ENCODE data around the gene OGFOD3. TPM values are rescaled to one million over a fixed set of nuclear protein-coding genes. Genes with fewer than 3 reads are reported as not detected.
A peak's percentile ranks its signal among the peaks of the same experiment; 100 is the strongest.

Gene OGFOD3
- total RNA-seq, 2 donors from 2014 or later = 23.3 to 40.8 TPM

GRCh38 chr17:82372249-82373071 is 45.9 kb downstream of the OGFOD3 start:
- Histone ChIP-seq H3K4me3 (no peak overlapping the region), H3K36me3 (no peaks in the 10 kb centered on the region), H3K27ac (no peak overlapping the region), H3K27me3 (peaks cover 66% of the 10 kb centered on the region), H3K4me1 (peaks cover 6% of the 10 kb centered on the region), H3K9me3 (no peaks in the 10 kb centered on the region), H3K9ac (ENCODE audit: low read depth in 2 of 2, low read length in 2 of 2) (peak overlapping the region in 1 of 2 donors; percentile 3)
- intact Hi-C loops (cut with DNase I) = no loop called here
- TF ChIP-seq CTCF (IDR thresholded peaks at IDR 0.05) = no peak
- DNase-seq = no peak

- Histone ChIP-seq H3K9me3 (no peaks in the 10 kb centered on the region), H3K27me3 (peaks cover 66% of the 10 kb centered on the region), H3K36me3 (no peaks in the 10 kb centered on the region), H3K4me3 (peak within 1 kb of the TSS; percentile 1), H3K27ac (no peak within 1 kb of the TSS), H3K9ac (ENCODE audit: low read depth in 2 of 2, low read length in 2 of 2) (peak within 1 kb of the TSS in 1 of 2 donors; percentile 14), H3K4me1 (peaks cover 6% of the 10 kb centered on the region)
- no peak for DNase-seq
- intact Hi-C loops (cut with DNase I) = no loop called here
- no peak for TF ChIP-seq CTCF (IDR thresholded peaks at IDR 0.05)
Measured at GRCh38 chr17:82371333-82372248, 46.8 kb downstream of the OGFOD3 start, which contains the start of gene UTS2R. UTS2R (plus strand) TSS chr17:82371765; CDS start chr17:82374325, 2,560 bp downstream.

GRCh38 chr17:82370471-82371332 is 47.7 kb downstream of the OGFOD3 start:
- no peak for DNase-seq
- H3K27me3 ChIP-seq = peaks cover 62% of the 10 kb centered on the region
- no peak for TF ChIP-seq CTCF (IDR thresholded peaks at IDR 0.05)
- no peak overlapping the region for H3K27ac ChIP-seq
- intact Hi-C loops (cut with DNase I) = no loop called here
- H3K9me3 ChIP-seq = no peaks in the 10 kb centered on the region
- H3K4me1 ChIP-seq = peaks cover 6% of the 10 kb centered on the region
- H3K9ac ChIP-seq (ENCODE audit: low read depth in 2 of 2, low read length in 2 of 2) = peak overlapping the region in 1 of 2 donors; percentile 14
- no peaks in the 10 kb centered on the region for H3K36me3 ChIP-seq
- H3K4me3 ChIP-seq = peak overlapping the region; percentile 1

GRCh38 chr17:82369211-82369610 is 49.2 kb downstream of the OGFOD3 start:
- no peaks in the 10 kb centered on the region for H3K36me3 ChIP-seq
- intact Hi-C loops (cut with DNase I) = no loop called here
- no peak for DNase-seq
- peaks cover 6% of the 10 kb centered on the region for H3K4me1 ChIP-seq
- H3K9me3 ChIP-seq = no peaks in the 10 kb centered on the region
- TF ChIP-seq CTCF (IDR thresholded peaks at IDR 0.05) = no peak
- peaks cover 47% of the 10 kb centered on the region for H3K27me3 ChIP-seq
- no peak overlapping the region for H3K4me3 ChIP-seq
- H3K27ac ChIP-seq = no peak overlapping the region
- H3K9ac ChIP-seq (ENCODE audit: low read depth in 2 of 2, low read length in 2 of 2) = no peak overlapping the region

Measured in colonic mucosa (tissue), 4 donors.